ENCODE data around the gene C16orf74.

DNA sequence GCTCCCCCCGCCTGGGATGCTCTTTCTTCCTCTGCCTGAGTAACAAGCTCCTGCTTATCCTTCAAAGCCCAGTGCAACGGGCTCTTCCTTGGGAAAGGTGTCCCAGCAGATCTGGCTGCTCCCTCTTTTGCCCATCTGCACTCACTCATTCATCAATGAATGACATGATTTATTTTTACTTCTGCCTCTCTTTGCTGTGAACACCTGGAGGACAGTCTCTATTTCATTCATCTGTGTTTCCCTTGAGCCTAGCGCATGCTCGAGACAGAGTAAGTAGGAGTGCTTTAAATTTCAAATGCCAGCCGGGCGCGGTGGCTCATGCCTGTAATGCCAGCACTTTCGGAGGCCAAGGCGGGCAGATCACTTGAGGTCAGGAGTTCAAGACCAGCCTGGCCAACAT lies 40.2 kb downstream of the C16orf74 start:
- TF ChIP-seq, protein P1, sequence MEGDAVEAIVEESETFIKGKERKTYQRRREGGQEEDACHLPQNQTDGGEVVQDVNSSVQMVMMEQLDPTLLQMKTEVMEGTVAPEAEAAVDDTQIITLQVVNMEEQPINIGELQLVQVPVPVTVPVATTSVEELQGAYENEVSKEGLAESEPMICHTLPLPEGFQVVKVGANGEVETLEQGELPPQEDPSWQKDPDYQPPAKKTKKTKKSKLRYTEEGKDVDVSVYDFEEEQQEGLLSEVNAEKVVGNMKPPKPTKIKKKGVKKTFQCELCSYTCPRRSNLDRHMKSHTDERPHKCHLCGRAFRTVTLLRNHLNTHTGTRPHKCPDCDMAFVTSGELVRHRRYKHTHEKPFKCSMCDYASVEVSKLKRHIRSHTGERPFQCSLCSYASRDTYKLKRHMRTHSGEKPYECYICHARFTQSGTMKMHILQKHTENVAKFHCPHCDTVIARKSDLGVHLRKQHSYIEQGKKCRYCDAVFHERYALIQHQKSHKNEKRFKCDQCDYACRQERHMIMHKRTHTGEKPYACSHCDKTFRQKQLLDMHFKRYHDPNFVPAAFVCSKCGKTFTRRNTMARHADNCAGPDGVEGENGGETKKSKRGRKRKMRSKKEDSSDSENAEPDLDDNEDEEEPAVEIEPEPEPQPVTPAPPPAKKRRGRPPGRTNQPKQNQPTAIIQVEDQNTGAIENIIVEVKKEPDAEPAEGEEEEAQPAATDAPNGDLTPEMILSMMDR (optimal IDR thresholded peaks at IDR 0.05 in 1 of 3, IDR thresholded peaks at IDR 0.05 in 1 of 3, conservative IDR thresholded peaks at IDR 0.05 in 1 of 3; ENCODE audit: extremely low read depth in 1 of 3, insufficient read depth in 2 of 3, low read length in 3 of 3): no peak
- TF ChIP-seq EZH2 (IDR thresholded peaks at IDR 0.05; ENCODE audit: low read length): no peak

Measured in keratinocyte (primary cell).